Measurements from ENCODE around the gene FAM3D. TPM values are rescaled to one million over a fixed set of nuclear protein-coding genes. Genes with fewer than 3 reads are reported as not detected.

FAM3D gene
- polyA plus RNA-seq, 1 donor (not counting 4 experiments of a cell fraction or from before 2014, with no cell fraction given), result not detected

GRCh38 chr3:58672451-58672850, 5.9 kb upstream of the FAM3D start:
- no peaks in the 10 kb centered on the region for H3K9me3 ChIP-seq (ENCODE audit: control insufficient read depth, low read depth, low read length)
- no peak overlapping the region for H3K27ac ChIP-seq (ENCODE audit: control insufficient read depth, insufficient read depth, low read length)
- no peak overlapping the region for H3K4me3 ChIP-seq (ENCODE audit: control insufficient read depth in 2 of 3, extremely low read depth in 1 of 3, insufficient read depth in 2 of 3, low read depth in 1 of 3, low read length in 3 of 3)
- H3K4me2 ChIP-seq (ENCODE audit: control insufficient read depth, extremely low read depth, insufficient read depth, low read depth, low read length), result no peak overlapping the region
- H3K9ac ChIP-seq (ENCODE audit: control insufficient read depth, extremely low read depth, insufficient read depth, low read length), result no peak overlapping the region
- no peak for DNase-seq (ENCODE audit: low read depth, low spot score)
- FAIRE-seq, result no peak
- no peak for TF ChIP-seq CTCF (optimal IDR thresholded peaks at IDR 0.05 in 1 of 3, IDR thresholded peaks at IDR 0.05 in 1 of 3, conservative IDR thresholded peaks at IDR 0.05 in 1 of 3; ENCODE audit: extremely low read depth in 1 of 3, insufficient read depth in 2 of 3, low read length in 3 of 3)
- no peak for TF ChIP-seq EZH2 (IDR thresholded peaks at IDR 0.05; ENCODE audit: low read length)
- no peaks in the 10 kb centered on the region for H3K4me1 ChIP-seq (ENCODE audit: control insufficient read depth, extremely low read depth, insufficient read depth, low read length)
- dilution Hi-C loops (cut with MboI; ENCODE audit: extremely low pct_ligation_motif_present, low sequenced_read_pairs), result no loop called here
- no peak overlapping the region for H2AFZ ChIP-seq (ENCODE audit: control insufficient read depth, low read length)
- H4K20me1 ChIP-seq (ENCODE audit: control insufficient read depth, extremely low read depth, insufficient read depth, low read length), result no peaks in the 10 kb centered on the region
- H3K27me3 ChIP-seq (ENCODE audit: control insufficient read depth, extremely low read depth, insufficient read depth, low read length), result no peaks in the 10 kb centered on the region
- H3K9me1 ChIP-seq (ENCODE audit: control insufficient read depth, extremely low read depth, insufficient read depth, low read length), result no peaks in the 10 kb centered on the region
- no peaks in the 10 kb centered on the region for H3K36me3 ChIP-seq (ENCODE audit: control insufficient read depth in 2 of 2, extremely low read depth in 1 of 2, insufficient read depth in 2 of 2, low read length in 2 of 2)
- H3K79me2 ChIP-seq (ENCODE audit: control insufficient read depth, insufficient read depth, low read length), result no peaks in the 10 kb centered on the region

- no peak overlapping the region for H3K4me2 ChIP-seq (ENCODE audit: control insufficient read depth, extremely low read depth, insufficient read depth, low read depth, low read length)
- H3K36me3 ChIP-seq (ENCODE audit: control insufficient read depth in 2 of 2, extremely low read depth in 1 of 2, insufficient read depth in 2 of 2, low read length in 2 of 2), result no peaks in the 10 kb centered on the region
- no peaks in the 10 kb centered on the region for H4K20me1 ChIP-seq (ENCODE audit: control insufficient read depth, extremely low read depth, insufficient read depth, low read length)
- H3K4me3 ChIP-seq (ENCODE audit: control insufficient read depth in 2 of 3, extremely low read depth in 1 of 3, insufficient read depth in 2 of 3, low read depth in 1 of 3, low read length in 3 of 3), result no peak overlapping the region
- FAIRE-seq (no peak), DNase-seq (ENCODE audit: low read depth, low spot score) (no peak)
- H3K27ac ChIP-seq (ENCODE audit: control insufficient read depth, insufficient read depth, low read length), result no peak overlapping the region
- H3K79me2 ChIP-seq (ENCODE audit: control insufficient read depth, insufficient read depth, low read length), result no peaks in the 10 kb centered on the region
- H2AFZ ChIP-seq (ENCODE audit: control insufficient read depth, low read length), result no peak overlapping the region
- no peak for TF ChIP-seq CTCF (optimal IDR thresholded peaks at IDR 0.05 in 1 of 3, IDR thresholded peaks at IDR 0.05 in 1 of 3, conservative IDR thresholded peaks at IDR 0.05 in 1 of 3; ENCODE audit: extremely low read depth in 1 of 3, insufficient read depth in 2 of 3, low read length in 3 of 3)
- no peaks in the 10 kb centered on the region for H3K4me1 ChIP-seq (ENCODE audit: control insufficient read depth, extremely low read depth, insufficient read depth, low read length)
- H3K9ac ChIP-seq (ENCODE audit: control insufficient read depth, extremely low read depth, insufficient read depth, low read length), result no peak overlapping the region
- dilution Hi-C loops (cut with MboI; ENCODE audit: extremely low pct_ligation_motif_present, low sequenced_read_pairs), result no loop called here
- no peaks in the 10 kb centered on the region for H3K9me1 ChIP-seq (ENCODE audit: control insufficient read depth, extremely low read depth, insufficient read depth, low read length)
- no peaks in the 10 kb centered on the region for H3K27me3 ChIP-seq (ENCODE audit: control insufficient read depth, extremely low read depth, insufficient read depth, low read length)
- H3K9me3 ChIP-seq (ENCODE audit: control insufficient read depth, low read depth, low read length), result no peaks in the 10 kb centered on the region
These were observed 4.0 kb upstream of the FAM3D start for GRCh38 chr3:58670506-58671135.

Measured in keratinocyte (primary cell).